RPMI7951 (cell line): ENCODE data around the gene RNF208. TPM values are rescaled to one million over a fixed set of nuclear protein-coding genes. Genes with fewer than 3 reads are reported as not detected.

Experiments
- DNase-seq: peaks from one replicate; pipeline ENCODE4 v3.0.0-alpha.2; 2012; ENCODE audit warnings: low read depth
- total RNA-seq: library from RNA; depleted of rRNA; stranded (reverse); fragments of >200 nt; shearing (Covaris generic); gene quantifications from 2 replicates; pipeline ENCODE4 v1.2.3, GENCODE V29; 2014; rRNA removed

RNF208 gene
- not detected in 2 replicates for total RNA-seq

GRCh38 chr9:137222190-137223077 lies at the start of gene RNF208:
TSS of gene RNF208 (minus strand) at chr9:137222240. CDS start at chr9:137221212, 1,028 bp downstream.
- no peak for DNase-seq

GRCh38 chr9:137271696-137272076 lies 49.6 kb upstream of the RNF208 start:
- no peak for DNase-seq

GRCh38 chr9:137270929-137271695 lies 49.1 kb upstream of the RNF208 start:
- DNase-seq: no peak

GRCh38 chr9:137269231-137269772 lies 47.3 kb upstream of the RNF208 start:
- DNase-seq: peak; percentile 14

- DNase-seq: no peak
Observed at GRCh38 chr9:137268538-137269201, 46.6 kb upstream of the RNF208 start.

- DNase-seq: no peak
Observed at GRCh38 chr9:137267933-137268355, 45.9 kb upstream of the RNF208 start.

GRCh38 chr9:137266585-137267453 lies 44.8 kb upstream of the RNF208 start:
- DNase-seq: no peak

GRCh38 chr9:137266162-137266527 lies 44.1 kb upstream of the RNF208 start:
- DNase-seq: no peak

GRCh38 chr9:137265496-137266161 lies 43.6 kb upstream of the RNF208 start:
- no peak for DNase-seq

GRCh38 chr9:137264067-137264466 lies 42.0 kb upstream of the RNF208 start:
- DNase-seq: no peak

- no peak for DNase-seq
Observed at GRCh38 chr9:137263506-137263905, 41.5 kb upstream of the RNF208 start.

- no peak for DNase-seq
Observed at GRCh38 chr9:137262909-137263285, 40.9 kb upstream of the RNF208 start.

- peak; percentile 41 for DNase-seq
Observed at GRCh38 chr9:137262173-137262908, 40.3 kb upstream of the RNF208 start.

- no peak for DNase-seq
Observed at GRCh38 chr9:137256856-137257255, 34.8 kb upstream of the RNF208 start.

GRCh38 chr9:137256362-137256761 lies 34.3 kb upstream of the RNF208 start:
- DNase-seq: no peak

- peak; percentile 30 for DNase-seq
Observed at GRCh38 chr9:137255448-137256114, 33.5 kb upstream of the RNF208 start.

- DNase-seq: peak; percentile 81
Observed at GRCh38 chr9:137254624-137255447, 32.8 kb upstream of the RNF208 start, which contains the start of gene NELFB. TSS of gene NELFB (plus strand) at chr9:137255327.
